Femur (tissue), 1 donor: ENCODE measurements around the gene HPS4.
"Not testable (repeated sequence)": the region's sequence is repeated elsewhere in the genome, so short reads cannot be mapped to it uniquely, and the experiment has no call there.

Experiments
- DNase-seq: peaks from one replicate; pipeline ENCODE4 v3.0.0-alpha.2; 2017

Gene HPS4

GRCh38 chr22:26439559-26439958 lies 44.0 kb downstream of the HPS4 start:
- no peak for DNase-seq

- not testable (repeated sequence) for DNase-seq
Measured at GRCh38 chr22:26438776-26439175, 44.8 kb downstream of the HPS4 start.

DNA sequence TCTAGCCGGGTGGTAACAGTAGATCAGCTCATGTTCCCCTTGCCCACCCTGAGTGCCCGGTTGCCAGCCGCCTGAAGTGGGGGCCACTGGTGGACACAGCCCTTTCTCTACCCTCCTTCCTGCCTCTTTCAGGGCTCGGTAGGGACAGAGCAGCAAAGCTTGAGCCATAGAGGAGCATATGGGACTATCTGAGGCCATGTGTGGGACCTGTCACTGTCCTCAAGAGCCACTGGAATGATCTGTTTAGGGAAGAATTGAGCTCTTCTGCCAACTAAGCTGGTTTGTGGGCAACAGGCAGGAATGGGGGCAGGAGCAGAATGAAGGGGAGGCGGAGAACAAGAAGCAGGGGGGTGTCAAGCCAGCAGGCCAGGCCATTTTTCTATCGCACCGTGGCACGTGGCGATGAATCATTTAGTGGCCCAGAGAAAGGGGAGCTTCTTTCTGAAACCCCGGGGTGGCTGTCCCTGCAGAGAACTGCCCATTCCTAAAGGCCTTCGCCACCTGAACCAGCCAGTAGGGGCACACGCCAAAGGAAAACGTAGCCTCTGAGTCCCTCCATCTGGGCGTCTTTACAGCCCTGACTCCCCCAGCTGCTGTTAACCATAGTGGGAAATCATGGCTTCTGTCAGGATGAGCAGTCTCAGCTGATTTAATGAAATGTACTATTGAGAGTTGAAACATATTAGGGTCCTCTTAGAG lies 45.7 kb downstream of the HPS4 start:
- no peak for DNase-seq

- no peak for DNase-seq
Measured at GRCh38 chr22:26436903-26437515, 46.6 kb downstream of the HPS4 start.

DNA sequence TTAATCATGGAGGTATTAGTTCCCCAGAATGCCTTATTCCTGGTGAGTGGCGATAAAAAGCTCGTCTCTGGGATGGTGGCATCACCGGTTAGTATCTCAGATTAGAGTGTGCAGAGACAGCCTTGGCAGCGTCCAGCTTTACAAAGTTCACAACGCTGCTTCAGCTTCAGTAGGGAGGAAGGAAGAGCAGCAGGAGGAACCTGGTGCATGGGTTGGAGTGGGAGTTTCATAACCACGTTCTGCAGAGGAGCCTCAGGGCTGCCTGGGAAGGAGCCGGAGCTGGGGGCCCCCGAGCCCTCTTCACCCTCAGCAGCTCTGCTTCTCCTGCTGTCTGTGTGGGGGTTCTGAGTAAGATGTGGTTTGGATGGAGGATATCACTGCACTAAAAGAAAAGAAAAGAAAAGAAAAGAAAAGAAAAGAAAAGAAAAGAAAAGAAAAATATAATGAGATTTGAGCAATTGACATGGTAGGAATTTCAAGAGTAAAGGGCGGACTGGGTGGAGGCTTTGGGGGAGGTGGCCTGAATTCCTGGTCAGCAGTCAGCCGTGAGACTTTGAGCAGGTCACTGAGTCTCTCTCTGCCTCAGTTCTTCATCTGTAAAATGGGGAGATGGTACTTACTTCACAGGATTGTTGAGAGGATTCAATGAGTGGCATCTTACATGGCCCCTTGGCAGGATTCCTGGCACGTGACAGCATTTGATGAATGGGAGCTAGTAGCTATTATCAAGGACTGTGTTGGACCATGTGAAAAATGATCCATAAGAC lies 48.1 kb downstream of the HPS4 start:
- no peak for DNase-seq

GRCh38 chr22:26433805-26434204 lies 49.8 kb downstream of the HPS4 start:
- DNase-seq, result no peak

- DNase-seq, result no peak
Measured at GRCh38 chr22:26432619-26433311, 50.8 kb downstream of the HPS4 start.

DNA sequence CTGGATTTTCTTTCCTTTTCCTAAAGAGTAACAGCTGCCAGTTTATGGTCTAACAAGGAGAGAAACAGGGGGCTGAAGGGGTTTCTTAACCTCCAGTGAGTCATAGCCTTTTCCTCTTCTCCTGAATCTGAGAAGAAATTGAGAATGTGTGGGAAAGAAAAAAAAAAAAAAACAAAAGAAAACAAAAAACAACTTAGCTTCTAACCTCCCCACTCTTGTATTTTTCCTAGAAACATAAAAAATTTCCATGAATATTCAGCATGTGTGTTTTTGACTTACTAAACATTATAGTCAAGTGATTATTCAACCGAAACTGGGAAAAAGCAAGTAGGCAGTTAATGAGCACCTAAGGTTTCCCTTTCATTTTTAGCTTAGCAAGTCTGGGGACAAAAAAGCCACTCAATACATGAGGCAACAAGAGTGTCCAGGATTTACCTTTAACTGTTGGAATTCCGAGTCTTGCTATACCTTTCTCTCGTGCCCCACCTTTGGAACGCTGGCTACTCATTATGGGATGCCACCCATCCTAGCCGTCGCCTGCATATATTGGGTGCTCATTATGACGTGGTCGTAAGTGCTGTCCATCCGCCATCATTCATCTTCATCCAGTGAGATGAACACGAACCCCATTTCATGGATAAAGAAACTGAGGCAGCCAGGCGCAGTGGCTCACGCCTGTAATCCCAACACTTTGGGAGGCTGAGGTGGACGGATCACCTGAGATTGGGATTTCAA lies 52.2 kb downstream of the HPS4 start:
- DNase-seq, result no peak

GRCh38 chr22:26430600-26430999 lies 53.0 kb downstream of the HPS4 start:
- no peak for DNase-seq

DNA sequence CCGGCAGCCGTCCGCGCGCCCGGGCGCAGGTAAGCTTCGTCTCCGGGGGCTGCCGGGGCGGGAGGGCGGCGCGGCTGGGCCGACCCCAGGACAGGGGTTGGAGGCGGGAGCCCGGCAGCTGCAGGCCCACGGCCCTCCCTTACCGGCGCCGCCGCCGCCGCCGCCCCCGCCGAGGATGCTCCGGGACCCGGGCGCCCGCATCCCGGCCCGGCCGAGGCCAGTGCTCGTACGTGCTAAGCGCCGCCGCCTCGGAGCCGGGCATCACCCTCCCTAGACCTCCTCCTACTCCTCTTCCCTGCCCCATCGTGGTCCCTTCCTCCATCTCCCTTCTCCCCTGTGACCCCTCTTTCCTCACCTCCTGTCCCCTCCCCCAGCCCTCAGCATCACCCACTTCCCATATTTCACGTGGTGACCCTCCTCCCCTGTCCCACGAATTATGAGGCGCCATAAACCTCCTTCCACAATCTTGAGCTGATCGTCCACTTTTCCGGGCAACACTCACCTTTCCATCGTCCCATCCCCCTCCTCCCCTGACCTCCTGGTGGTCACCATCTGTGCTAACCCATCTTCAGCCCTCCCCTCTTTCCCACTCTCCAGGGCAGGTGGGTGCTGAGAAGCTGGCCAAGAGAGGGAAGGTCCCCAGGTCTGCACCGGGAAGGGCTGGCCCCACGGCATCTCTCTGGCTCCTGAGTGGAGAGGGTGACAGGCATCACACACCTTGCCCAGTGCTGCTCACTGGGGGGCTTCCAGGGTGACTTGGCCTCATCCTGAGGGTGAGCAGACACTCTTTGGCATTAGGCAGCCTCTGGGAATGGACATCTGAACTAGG lies 53.9 kb downstream of the HPS4 start:
- no peak for DNase-seq

DNA sequence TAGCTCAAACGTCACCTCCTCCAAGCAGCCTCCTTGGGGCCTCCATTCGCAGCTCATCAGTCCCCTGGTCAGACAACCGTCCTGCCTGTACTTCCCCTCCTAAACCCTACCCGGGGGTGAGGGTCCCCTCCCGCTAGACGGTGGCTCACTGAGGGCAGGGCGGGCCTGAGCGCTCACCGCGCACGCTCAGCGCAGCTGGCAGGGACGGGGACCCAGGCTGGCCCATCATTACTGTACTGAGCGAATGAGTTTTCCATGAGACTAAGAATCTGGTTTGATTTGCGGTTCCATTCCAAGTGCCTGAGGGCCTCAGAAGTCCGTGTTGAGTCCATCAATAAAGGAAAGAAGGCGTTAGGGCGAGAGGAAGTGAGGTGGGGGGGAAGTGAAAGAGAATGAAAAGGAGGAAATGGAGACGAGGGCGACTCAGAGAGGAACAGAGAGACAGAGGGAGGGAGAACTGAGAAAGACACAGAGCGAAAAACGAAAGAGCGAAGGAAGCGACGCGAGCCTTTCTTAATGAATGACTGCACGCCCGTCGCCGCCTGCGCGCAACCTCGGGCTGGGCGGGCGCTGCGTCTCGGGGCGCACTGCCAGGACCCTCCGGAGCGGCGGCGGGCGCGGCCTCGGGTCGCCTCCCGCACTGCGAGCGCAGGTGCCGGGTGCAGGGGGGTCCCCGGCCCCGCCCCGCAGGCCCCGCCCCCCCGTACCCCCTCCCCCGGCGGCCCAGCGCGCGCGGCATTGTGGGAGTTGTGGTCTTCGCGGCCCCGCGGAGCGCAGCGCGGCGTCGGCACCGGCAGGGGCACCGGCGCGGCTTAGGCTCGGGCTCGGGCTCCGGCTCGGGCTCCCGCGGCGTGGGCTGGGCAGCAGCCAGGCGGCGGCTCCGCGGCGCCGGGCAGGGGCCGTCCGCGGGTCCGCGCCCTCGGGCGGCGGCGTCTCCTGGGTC lies 54.8 kb downstream of the HPS4 start, which contains the start of gene ASPHD2:
TSS of gene ASPHD2 (plus strand) at position 746 of the 943 bp plus-strand sequence. CDS start 4,356 bp downstream, outside the sequence.
- DNase-seq, result peak; percentile 82

GRCh38 chr22:26426924-26427323 lies 56.7 kb downstream of the HPS4 start:
- DNase-seq, result no peak

DNA sequence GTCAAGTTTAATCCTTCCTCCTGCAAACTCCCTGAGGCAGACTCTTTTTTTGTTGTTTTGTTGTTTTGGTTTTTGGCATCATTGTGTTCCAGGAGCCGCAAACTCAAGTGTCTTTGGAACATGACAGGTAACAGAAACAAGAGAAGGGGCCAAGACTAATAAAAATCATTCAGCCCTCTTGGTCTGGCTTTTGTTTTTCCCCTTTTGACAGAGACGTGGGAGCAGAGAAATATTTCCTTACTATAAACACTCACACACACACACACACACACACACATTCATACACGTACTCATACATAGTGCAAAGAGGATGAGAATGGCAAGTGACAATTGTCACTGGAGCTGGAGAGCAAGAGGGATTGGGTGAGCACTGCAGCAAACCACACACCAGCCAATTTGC lies 65.0 kb downstream of the HPS4 start:
- DNase-seq, result no peak

GRCh38 chr22:26417406-26417805 lies 66.2 kb downstream of the HPS4 start:
- DNase-seq, result no peak

GRCh38 chr22:26416670-26417276 lies 66.8 kb downstream of the HPS4 start:
- peak; percentile 71 for DNase-seq

- DNase-seq, result no peak
Measured at GRCh38 chr22:26416256-26416655, 67.3 kb downstream of the HPS4 start.

DNA sequence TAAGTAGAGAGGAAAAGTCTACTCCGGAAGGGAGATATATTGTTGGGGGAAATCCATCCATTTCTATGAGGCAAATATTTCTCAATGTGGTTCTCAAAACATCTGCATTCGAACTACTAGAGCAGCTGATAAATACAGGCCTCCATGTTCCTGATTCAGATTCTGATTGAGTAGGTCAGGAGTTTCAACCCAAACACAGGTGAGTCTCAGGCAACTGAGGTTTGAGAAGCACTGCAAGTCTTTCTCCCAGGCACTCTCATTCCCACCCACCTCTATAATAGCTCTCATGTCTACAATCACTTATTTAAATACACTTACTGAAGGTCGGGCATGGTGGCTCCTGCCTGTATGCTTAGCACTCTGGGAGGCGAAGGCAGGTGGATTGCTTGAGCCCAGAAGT lies 69.2 kb downstream of the HPS4 start:
- no peak for DNase-seq

- no peak for DNase-seq
Measured at GRCh38 chr22:26410386-26410785, 73.2 kb downstream of the HPS4 start.

- DNase-seq, result peak; percentile 43
Measured at GRCh38 chr22:26409719-26410335, 73.8 kb downstream of the HPS4 start.
